PC-3 (cell line): Measurements from ENCODE around the gene FLRT1. TPM values are rescaled to one million over a fixed set of nuclear protein-coding genes. Genes with fewer than 3 reads are reported as not detected.

ENCODE experiments used
- ATAC-seq: fragments of 200-7000 bp; cut with Tn5 transposase; 2 replicates; pipeline ENCODE4 v1.9.1; 2020; ENCODE audit warnings: mild to moderate bottlenecking, moderate library complexity
- BruUV-seq: library from RNA; stranded (reverse); fragments of 400-500 nt; replicated peaks from 2 replicates; lab custom pipeline; 2021; lab: Mats Ljungman, UMichigan
- CTCF ChIA-PET: fragments of 300-600 bp; sonication (Branson Sonifier 250); formaldehyde crosslinking; loops from one replicate; lab custom pipeline; 2022; ENCODE audit warnings: antibody characterized with exemption; lab: Charles Lee
- POLR2A ChIA-PET: fragments of 300-600 bp; sonication (Branson Sonifier 250); formaldehyde crosslinking; loops from one replicate; lab custom pipeline; 2022; ENCODE audit warnings: antibody characterized with exemption; ENCODE audit not compliant: unreplicated experiment; lab: Charles Lee
- DNase-seq: peaks from one replicate; pipeline ENCODE4 v3.0.0-alpha.2; 2015
- H2AFZ ChIP-seq: fragments of 300-600 bp; sonication (generic); 2 replicates; pipeline ENCODE4 v1.6.0; 2016; ENCODE audit warnings: antibody characterized with exemption, low read length
- H3F3A ChIP-seq: fragments of 300-600 bp; sonication (generic); one replicate; pipeline ENCODE4 v1.6.0; 2017; ENCODE audit warnings: antibody characterized with exemption, low read length, control low read depth, mild to moderate bottlenecking; ENCODE audit not compliant: unreplicated experiment
- H3K27ac ChIP-seq: fragments of 300-600 bp; sonication (generic); 2 replicates; pipeline ENCODE4 v1.5.1; 2016; ENCODE audit warnings: mild to moderate bottlenecking, low read length
- H3K27me3 ChIP-seq: fragments of 300-600 bp; sonication (generic); 2 replicates; pipeline ENCODE4 v1.6.1; 2016; ENCODE audit warnings: low read length, mixed read lengths
- H3K36me3 ChIP-seq: fragments of 300-600 bp; sonication (generic); 2 replicates; pipeline ENCODE4 v1.6.1; 2016; ENCODE audit warnings: low read depth, mixed run types, low read length, mixed read lengths
- H3K4me1 ChIP-seq: fragments of 300-600 bp; sonication (generic); 2 replicates; pipeline ENCODE4 v1.5.1; 2016; ENCODE audit warnings: low read length; ENCODE audit not compliant: insufficient read depth
- H3K4me2 ChIP-seq: fragments of 300-600 bp; sonication (generic); 2 replicates; pipeline ENCODE4 v1.6.0; 2016; ENCODE audit warnings: low read length
- H3K4me3 ChIP-seq: fragments of 300-600 bp; sonication (generic); 2 replicates; pipeline ENCODE4 v1.5.1; 2016; ENCODE audit warnings: mild to moderate bottlenecking, low read length, mixed read lengths
- H3K79me2 ChIP-seq: fragments of 300-600 bp; sonication (generic); 2 replicates; pipeline ENCODE4 v1.6.1; 2017; ENCODE audit warnings: low read length, mixed read lengths
- H3K9ac ChIP-seq: fragments of 300-600 bp; sonication (generic); 2 replicates; pipeline ENCODE4 v1.6.0; 2016; ENCODE audit warnings: mild to moderate bottlenecking, low read length
- H3K9me2 ChIP-seq: fragments of 300-600 bp; sonication (generic); replicated peaks from 2 replicates; pipeline ENCODE4 v1.6.1; 2016; ENCODE audit warnings: mixed run types, low read length, mixed read lengths
- H3K9me3 ChIP-seq: fragments of 300-600 bp; sonication (generic); 2 replicates; pipeline ENCODE4 v1.6.1; 2016; ENCODE audit warnings: low read length, mixed read lengths
- H4K20me1 ChIP-seq: fragments of 300-600 bp; sonication (generic); 2 replicates; pipeline ENCODE4 v1.6.1; 2016; ENCODE audit warnings: low read length, mixed read lengths
- CTCF ChIP-seq: fragments of 300-600 bp; sonication (generic); conservative IDR thresholded peaks from 2 replicates; pipeline ENCODE4 v1.5.1; 2017; ENCODE audit warnings: antibody characterized with exemption, low read depth, mild to moderate bottlenecking, low read length
- EZH2 ChIP-seq: fragments of 300-600 bp; sonication (generic); IDR thresholded peaks from one replicate; pipeline ENCODE4 v1.6.1; 2017; ENCODE audit warnings: antibody characterized with exemption, mild to moderate bottlenecking, low read length; ENCODE audit not compliant: unreplicated experiment
- EZH2phosphoT487 ChIP-seq: fragments of 300-600 bp; sonication (generic); IDR thresholded peaks from 2 replicates; pipeline ENCODE4 v1.6.1; 2018; ENCODE audit warnings: mild to moderate bottlenecking, antibody characterized with exemption, low read length, borderline replicate concordance
- intact Hi-C: fragments of 100-400 bp; cut with micrococcal nuclease; formaldehyde crosslinking; loops from 2 replicates; pipeline ENCODE4 v1.9.0; 2023
- total RNA-seq: library from RNA; depleted of rRNA; stranded (reverse); fragments of >200 nt; gene quantifications from 2 replicates; pipeline ENCODE4 v1.2.3, GENCODE V29; 2014

Gene FLRT1
- total RNA-seq, 1 experiment from 2014 or later, result not detected

- no peaks in the 10 kb centered on the region for H4K20me1 ChIP-seq
- no peaks in the 10 kb centered on the region for H3K9me2 ChIP-seq
- no peak overlapping the region for H3K4me3 ChIP-seq
- no peak for TF ChIP-seq CTCF
- no peak for TF ChIP-seq EZH2phosphoT487
- TF ChIP-seq EZH2, result no peak
- no peaks in the 10 kb centered on the region for H3F3A ChIP-seq
- H3K9me3 ChIP-seq, result no peaks in the 10 kb centered on the region
- intact Hi-C loops, result no loop called here
- POLR2A ChIA-PET, result no interaction called here
- CTCF ChIA-PET, result no interaction called here
- ATAC-seq (no peak), DNase-seq (no peak)
- H3K9ac ChIP-seq, result no peak overlapping the region
- no peaks in the 10 kb centered on the region for H3K79me2 ChIP-seq
- H2AFZ ChIP-seq, result no peak overlapping the region
- no peak overlapping the region for H3K27ac ChIP-seq
- H3K36me3 ChIP-seq, result no peaks in the 10 kb centered on the region
- no peak overlapping the region for H3K4me2 ChIP-seq
- H3K27me3 ChIP-seq, result no peaks in the 10 kb centered on the region
- no peaks in the 10 kb centered on the region for H3K4me1 ChIP-seq
- BruUV-seq, result no TSS peak
Measured at GRCh38 chr11:64081745-64082442, 46.2 kb downstream of the FLRT1 start.

GRCh38 chr11:64083398-64084080, 47.8 kb downstream of the FLRT1 start:
- intact Hi-C loops, result no loop called here
- no peak for ATAC-seq

More at GRCh38 chr11:64083398-64084080, 47.8 kb downstream of the FLRT1 start:
- no peak overlapping the region for H2AFZ ChIP-seq
- no peaks in the 10 kb centered on the region for H3K79me2 ChIP-seq
- H3K9ac ChIP-seq, result no peak overlapping the region
- DNase-seq, result no peak
- H4K20me1 ChIP-seq, result no peaks in the 10 kb centered on the region
- no peaks in the 10 kb centered on the region for H3F3A ChIP-seq
- no peak overlapping the region for H3K4me3 ChIP-seq
- CTCF ChIA-PET, result no interaction called here
- no peak overlapping the region for H3K4me2 ChIP-seq
- no peaks in the 10 kb centered on the region for H3K36me3 ChIP-seq
- no TSS peak for BruUV-seq
- no peaks in the 10 kb centered on the region for H3K27me3 ChIP-seq
- TF ChIP-seq CTCF (no peak), EZH2 (no peak), EZH2phosphoT487 (no peak)
- no peak overlapping the region for H3K27ac ChIP-seq
- H3K4me1 ChIP-seq, result no peaks in the 10 kb centered on the region
- no peaks in the 10 kb centered on the region for H3K9me3 ChIP-seq
- POLR2A ChIA-PET, result interaction anchor here (0.5 kb wide), 1 partner anchor 121 kb away, joined by 10 read pairs; no protein-coding TSS in a partner anchor
- H3K9me2 ChIP-seq, result no peaks in the 10 kb centered on the region
